ENCODE measurements around the gene TMEM175. TPM values are rescaled to one million over a fixed set of nuclear protein-coding genes. Genes with fewer than 3 reads are reported as not detected.

The TMEM175 gene
- polyA plus RNA-seq, 1 of the 3 experiments (the other 2 are of a cell fraction), result 54.2 TPM

- ChIA-PET CTCF (interaction anchor here (1.0 to 2.6 kb wide), 16 partner anchors 11 to 302 kb away, joined by 3 to 27 read pairs (median 6); partner anchors contain the start of genes GAK and TMEM175), POLR2A (interaction anchor here (1.0 to 1.4 kb wide), 3 partner anchors 14 to 60 kb away, joined by 3 to 5 read pairs (median 3); partner anchors contain the start of genes GAK and TMEM175)
- Histone ChIP-seq H3K4me3 (ENCODE audit: low read depth in 2 of 2, low read length in 1 of 2) (peak overlapping the region; percentile 76 to 85), H3K79me2 (ENCODE audit: insufficient read depth) (peaks cover 7% of the 10 kb centered on the region; the same call in 1 of the 2 replicates), H3K9ac (peak overlapping the region; percentile 77), H3K27me3 (ENCODE audit: insufficient read depth) (no peaks in the 10 kb centered on the region), H3K27ac (ENCODE audit: low read depth in 2 of 2, low read length in 1 of 2) (peak overlapping the region; percentile 55 to 82; a peak in 3 of 4 replicates), H3K9me2 (no peaks in the 10 kb centered on the region), H4K20me1 (ENCODE audit: insufficient read depth) (no peaks in the 10 kb centered on the region), H3K4me2 (peak overlapping the region; percentile 95), H3F3A (replicated peaks; ENCODE audit: insufficient read depth) (no peaks in the 10 kb centered on the region), H3K4me1 (ENCODE audit: control insufficient read depth in 1 of 2, insufficient read depth in 2 of 2, low read depth in 1 of 2, low read length in 1 of 2) (peaks cover 10 to 17% of the 10 kb centered on the region in 2 experiments; a peak in 1 of 4 replicates), H3K36me3 (replicated peaks in 1 of 2; ENCODE audit: control insufficient read depth in 1 of 2, insufficient read depth in 2 of 2, low read length in 1 of 2) (peaks cover 0 to 16% of the 10 kb centered on the region in 2 experiments), H2AFZ (ENCODE audit: low read depth) (peak overlapping the region; percentile 88; the same call in 1 of the 2 replicates), H3K9me3 (no peaks in the 10 kb centered on the region)
- WGBS (ENCODE audit: low lambda C conversion rate), result 7% methylated on average over 8 of the region's 14 CpGs
- TF ChIP-seq FOSL2 (IDR thresholded peaks at IDR 0.05; ENCODE audit: borderline replicate concordance, low read depth) (no peak), SMC3 (IDR thresholded peaks at IDR 0.05; ENCODE audit: low read depth, low read length) (no peak), YY1 (IDR thresholded peaks at IDR 0.05; ENCODE audit: low read depth) (no peak), NFIC (IDR thresholded peaks at IDR 0.05; ENCODE audit: borderline replicate concordance) (no peak), RFX5 (IDR thresholded peaks at IDR 0.05; ENCODE audit: low read length) (no peak; the same call in 1 of the 2 replicates), GATA2 (CRISPR knock-in tag; IDR thresholded peaks at IDR 0.05) (no peak), ZBTB33 (IDR thresholded peaks at IDR 0.05; ENCODE audit: borderline replicate concordance, low read depth) (no peak), JUND (IDR thresholded peaks at IDR 0.05) (no peak), TEAD4 (IDR thresholded peaks at IDR 0.05; ENCODE audit: borderline replicate concordance, insufficient read depth) (no peak), MXI1 (IDR thresholded peaks at IDR 0.05; ENCODE audit: low read depth, low read length) (no peak), RCOR1 (IDR thresholded peaks at IDR 0.05; ENCODE audit: low read length) (no peak), MEF2A (IDR thresholded peaks at IDR 0.05; ENCODE audit: borderline replicate concordance, low read depth) (no peak), SIN3A (IDR thresholded peaks at IDR 0.05; ENCODE audit: borderline replicate concordance, low read depth, low read length) (no peak), IRF3 (IDR thresholded peaks at IDR 0.05; ENCODE audit: low read depth, low read length) (no peak), REST (IDR thresholded peaks at IDR 0.05; ENCODE audit: low read depth, low read length) (no peak), TAF1 (IDR thresholded peaks at IDR 0.05; ENCODE audit: borderline replicate concordance, low read depth, low read length) (no peak), CHD2 (IDR thresholded peaks at IDR 0.05; ENCODE audit: low read length, partially characterized antibody) (no peak)
- DNase-seq, result peak; percentile 66
Observed at GRCh38 chr4:986428-986878, 54.2 kb downstream of the TMEM175 start.

Measured in SK-N-SH (cell line).